H1 (cell line): ENCODE measurements around the gene ADAMTS14. TPM values are rescaled to one million over a fixed set of nuclear protein-coding genes. Genes with fewer than 3 reads are reported as not detected.

ENCODE experiments used
- ATF2 ChIP-seq: IDR thresholded peaks from 2 replicates; pipeline ENCODE4 v1.6.1; 2012; ENCODE audit warnings: low read length, inconsistent platforms
- BCL11A ChIP-seq, 2 experiments: IDR thresholded peaks; one replicate each; pipeline ENCODE4 v1.6.1; 2011; ENCODE audit warnings: low read depth in 2 of 2, low read length in 2 of 2, mild to moderate bottlenecking in 2 of 2
- CBX5 ChIP-seq: fragments of 300-800, 300-1000 bp; sonication (generic); IDR thresholded peaks from 2 replicates; pipeline ENCODE4 v1.7.1; 2016; ENCODE audit warnings: antibody characterized with exemption, low read length, low read depth
- CREB1 ChIP-seq: IDR thresholded peaks from 2 replicates; pipeline ENCODE4 v1.6.1; 2012; ENCODE audit warnings: inconsistent platforms
- FOSL1 ChIP-seq: IDR thresholded peaks from 2 replicates; pipeline ENCODE4 v1.6.1; 2011; ENCODE audit warnings: mild to moderate bottlenecking, low read depth, low read length, moderate library complexity; ENCODE audit not compliant: insufficient read depth
- JUND ChIP-seq: IDR thresholded peaks from 2 replicates; pipeline ENCODE4 v1.6.1; 2011; ENCODE audit warnings: mild to moderate bottlenecking, improper control_type of control experiment, low read length
- RAD21 ChIP-seq, 2 experiments: IDR thresholded peaks in 1 of 2; conservative IDR thresholded peaks in 1 of 2; 2 replicates each; pipeline ENCODE4 v1.6.1; 2011; ENCODE audit warnings: low read depth in 2 of 2, low read length in 2 of 2, improper control_type of control experiment in 1 of 2, inconsistent platforms in 1 of 2, mild to moderate bottlenecking in 1 of 2, moderate library complexity in 1 of 2
- TAF7 ChIP-seq: optimal IDR thresholded peaks from 2 replicates; pipeline ENCODE3; 2011; ENCODE audit warnings: low read depth, mild to moderate bottlenecking, inconsistent platforms, low read length, moderate library complexity, borderline replicate concordance
- TBP ChIP-seq: IDR thresholded peaks from 2 replicates; pipeline ENCODE4 v1.6.1; 2011; ENCODE audit warnings: low read depth, low read length, improper control_type of control experiment
- polyA plus RNA-seq, 7 experiments: library from polyadenylated mRNA; depleted of rRNA in 3 of 7; stranded (reverse) in 5 of 7; unstranded in 2 of 7; fragments of >200 nt in 5 of 7; fragments of 200-250 nt in 2 of 7; gene quantifications; 1 replicate in 5 of 7; 2 replicates in 1 of 7; 4 replicates in 1 of 7; pipeline versions ENCODE4 v1.2.1 to v1.2.3, GENCODE V29; 2011 to 2013; ENCODE audit warnings: missing spikeins in 2 of 7, mixed read lengths in 2 of 7
- total RNA-seq: library from RNA; stranded (reverse); fragmentation: NEBNext Ultra II Directional; extraction: Animal tissue kit (Norgen Biotek cat#: 25700); gene quantifications from 2 replicates; pipeline ENCODE4 v1.2.1, GENCODE V29; 2021
- TF ChIP-seq, protein P1 (sequence below): fragments of 300-600 bp; sonication (generic); IDR thresholded peaks from 2 replicates; pipeline ENCODE4 v1.7.1; 2012; ENCODE audit warnings: low read length, moderate library complexity, mild to moderate bottlenecking, inconsistent platforms; ENCODE audit not compliant: insufficient replicate concordance

Gene ADAMTS14
- total and polyA plus RNA-seq, 2 of the 8 experiments (the other 6 are each of a cell fraction or from before 2014, with no cell fraction given) = 2.0 to 2.3 TPM

GRCh38 chr10:70684374-70684773, 12.1 kb downstream of the ADAMTS14 start (continued):
- TF ChIP-seq, protein P1, sequence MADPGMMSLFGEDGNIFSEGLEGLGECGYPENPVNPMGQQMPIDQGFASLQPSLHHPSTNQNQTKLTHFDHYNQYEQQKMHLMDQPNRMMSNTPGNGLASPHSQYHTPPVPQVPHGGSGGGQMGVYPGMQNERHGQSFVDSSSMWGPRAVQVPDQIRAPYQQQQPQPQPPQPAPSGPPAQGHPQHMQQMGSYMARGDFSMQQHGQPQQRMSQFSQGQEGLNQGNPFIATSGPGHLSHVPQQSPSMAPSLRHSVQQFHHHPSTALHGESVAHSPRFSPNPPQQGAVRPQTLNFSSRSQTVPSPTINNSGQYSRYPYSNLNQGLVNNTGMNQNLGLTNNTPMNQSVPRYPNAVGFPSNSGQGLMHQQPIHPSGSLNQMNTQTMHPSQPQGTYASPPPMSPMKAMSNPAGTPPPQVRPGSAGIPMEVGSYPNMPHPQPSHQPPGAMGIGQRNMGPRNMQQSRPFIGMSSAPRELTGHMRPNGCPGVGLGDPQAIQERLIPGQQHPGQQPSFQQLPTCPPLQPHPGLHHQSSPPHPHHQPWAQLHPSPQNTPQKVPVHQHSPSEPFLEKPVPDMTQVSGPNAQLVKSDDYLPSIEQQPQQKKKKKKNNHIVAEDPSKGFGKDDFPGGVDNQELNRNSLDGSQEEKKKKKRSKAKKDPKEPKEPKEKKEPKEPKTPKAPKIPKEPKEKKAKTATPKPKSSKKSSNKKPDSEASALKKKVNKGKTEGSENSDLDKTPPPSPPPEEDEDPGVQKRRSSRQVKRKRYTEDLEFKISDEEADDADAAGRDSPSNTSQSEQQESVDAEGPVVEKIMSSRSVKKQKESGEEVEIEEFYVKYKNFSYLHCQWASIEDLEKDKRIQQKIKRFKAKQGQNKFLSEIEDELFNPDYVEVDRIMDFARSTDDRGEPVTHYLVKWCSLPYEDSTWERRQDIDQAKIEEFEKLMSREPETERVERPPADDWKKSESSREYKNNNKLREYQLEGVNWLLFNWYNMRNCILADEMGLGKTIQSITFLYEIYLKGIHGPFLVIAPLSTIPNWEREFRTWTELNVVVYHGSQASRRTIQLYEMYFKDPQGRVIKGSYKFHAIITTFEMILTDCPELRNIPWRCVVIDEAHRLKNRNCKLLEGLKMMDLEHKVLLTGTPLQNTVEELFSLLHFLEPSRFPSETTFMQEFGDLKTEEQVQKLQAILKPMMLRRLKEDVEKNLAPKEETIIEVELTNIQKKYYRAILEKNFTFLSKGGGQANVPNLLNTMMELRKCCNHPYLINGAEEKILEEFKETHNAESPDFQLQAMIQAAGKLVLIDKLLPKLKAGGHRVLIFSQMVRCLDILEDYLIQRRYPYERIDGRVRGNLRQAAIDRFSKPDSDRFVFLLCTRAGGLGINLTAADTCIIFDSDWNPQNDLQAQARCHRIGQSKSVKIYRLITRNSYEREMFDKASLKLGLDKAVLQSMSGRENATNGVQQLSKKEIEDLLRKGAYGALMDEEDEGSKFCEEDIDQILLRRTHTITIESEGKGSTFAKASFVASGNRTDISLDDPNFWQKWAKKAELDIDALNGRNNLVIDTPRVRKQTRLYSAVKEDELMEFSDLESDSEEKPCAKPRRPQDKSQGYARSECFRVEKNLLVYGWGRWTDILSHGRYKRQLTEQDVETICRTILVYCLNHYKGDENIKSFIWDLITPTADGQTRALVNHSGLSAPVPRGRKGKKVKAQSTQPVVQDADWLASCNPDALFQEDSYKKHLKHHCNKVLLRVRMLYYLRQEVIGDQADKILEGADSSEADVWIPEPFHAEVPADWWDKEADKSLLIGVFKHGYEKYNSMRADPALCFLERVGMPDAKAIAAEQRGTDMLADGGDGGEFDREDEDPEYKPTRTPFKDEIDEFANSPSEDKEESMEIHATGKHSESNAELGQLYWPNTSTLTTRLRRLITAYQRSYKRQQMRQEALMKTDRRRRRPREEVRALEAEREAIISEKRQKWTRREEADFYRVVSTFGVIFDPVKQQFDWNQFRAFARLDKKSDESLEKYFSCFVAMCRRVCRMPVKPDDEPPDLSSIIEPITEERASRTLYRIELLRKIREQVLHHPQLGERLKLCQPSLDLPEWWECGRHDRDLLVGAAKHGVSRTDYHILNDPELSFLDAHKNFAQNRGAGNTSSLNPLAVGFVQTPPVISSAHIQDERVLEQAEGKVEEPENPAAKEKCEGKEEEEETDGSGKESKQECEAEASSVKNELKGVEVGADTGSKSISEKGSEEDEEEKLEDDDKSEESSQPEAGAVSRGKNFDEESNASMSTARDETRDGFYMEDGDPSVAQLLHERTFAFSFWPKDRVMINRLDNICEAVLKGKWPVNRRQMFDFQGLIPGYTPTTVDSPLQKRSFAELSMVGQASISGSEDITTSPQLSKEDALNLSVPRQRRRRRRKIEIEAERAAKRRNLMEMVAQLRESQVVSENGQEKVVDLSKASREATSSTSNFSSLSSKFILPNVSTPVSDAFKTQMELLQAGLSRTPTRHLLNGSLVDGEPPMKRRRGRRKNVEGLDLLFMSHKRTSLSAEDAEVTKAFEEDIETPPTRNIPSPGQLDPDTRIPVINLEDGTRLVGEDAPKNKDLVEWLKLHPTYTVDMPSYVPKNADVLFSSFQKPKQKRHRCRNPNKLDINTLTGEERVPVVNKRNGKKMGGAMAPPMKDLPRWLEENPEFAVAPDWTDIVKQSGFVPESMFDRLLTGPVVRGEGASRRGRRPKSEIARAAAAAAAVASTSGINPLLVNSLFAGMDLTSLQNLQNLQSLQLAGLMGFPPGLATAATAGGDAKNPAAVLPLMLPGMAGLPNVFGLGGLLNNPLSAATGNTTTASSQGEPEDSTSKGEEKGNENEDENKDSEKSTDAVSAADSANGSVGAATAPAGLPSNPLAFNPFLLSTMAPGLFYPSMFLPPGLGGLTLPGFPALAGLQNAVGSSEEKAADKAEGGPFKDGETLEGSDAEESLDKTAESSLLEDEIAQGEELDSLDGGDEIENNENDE = no peak
- TF ChIP-seq BCL11A (IDR thresholded peaks at IDR 0.05; ENCODE audit: low read depth in 2 of 2, low read length in 2 of 2) (no peak), CREB1 (no peak), FOSL1 (no peak), ATF2 (no peak), CBX5 (no peak), TBP (no peak), JUND (no peak), TAF7 (no peak), RAD21 (IDR thresholded peaks at IDR 0.05 in 1 of 2, conservative IDR thresholded peaks at IDR 0.05 in 1 of 2; ENCODE audit: low read depth in 2 of 2, low read length in 2 of 2) (no peak)
